Stimulated activated CD4-positive, alpha-beta T cell treated with anti-CD3 and anti-CD28 coated beads, TNF-alpha, amount 100 ng/mL, for 1 hour (primary cell): Measurements from ENCODE around the gene EFNA5.

Experiments
- DNase-seq, 3 donors: peaks; one replicate each; pipeline ENCODE4 v3.0.0-alpha.2; 2020; ENCODE audit warnings: low read depth in 3 of 3, low spot score in 1 of 3

EFNA5 gene

GRCh38 chr5:107604990-107605389 lies 65.7 kb downstream of the EFNA5 start:
- no peak for DNase-seq

- no peak for DNase-seq
These were observed 66.4 kb downstream of the EFNA5 start for GRCh38 chr5:107604146-107604910.

- DNase-seq, result no peak
These were observed 67.4 kb downstream of the EFNA5 start for GRCh38 chr5:107603349-107603748.

- DNase-seq, result no peak
These were observed 67.8 kb downstream of the EFNA5 start for GRCh38 chr5:107602896-107603295.

GRCh38 chr5:107601076-107601475 lies 69.7 kb downstream of the EFNA5 start:
- no peak for DNase-seq

- DNase-seq, result no peak
These were observed 71.8 kb downstream of the EFNA5 start for GRCh38 chr5:107598958-107599357.

- no peak for DNase-seq
These were observed 72.9 kb downstream of the EFNA5 start for GRCh38 chr5:107597803-107598202.

GRCh38 chr5:107597247-107597646 lies 73.5 kb downstream of the EFNA5 start:
- DNase-seq, result no peak

GRCh38 chr5:107594253-107595045 lies 76.3 kb downstream of the EFNA5 start:
- no peak for DNase-seq

GRCh38 chr5:107593009-107593408 lies 77.7 kb downstream of the EFNA5 start:
- no peak for DNase-seq

- no peak for DNase-seq
These were observed 78.2 kb downstream of the EFNA5 start for GRCh38 chr5:107592515-107592914.

- DNase-seq, result no peak
These were observed 80.1 kb downstream of the EFNA5 start for GRCh38 chr5:107590686-107591085.

GRCh38 chr5:107589520-107590193 lies 81.1 kb downstream of the EFNA5 start:
- DNase-seq, result no peak

- DNase-seq, result no peak
These were observed 88.1 kb downstream of the EFNA5 start for GRCh38 chr5:107582625-107583024.

- no peak for DNase-seq
These were observed 89.6 kb downstream of the EFNA5 start for GRCh38 chr5:107580889-107581820.

- DNase-seq, result no peak
These were observed 92.6 kb downstream of the EFNA5 start for GRCh38 chr5:107578051-107578635.

GRCh38 chr5:107577394-107577950 lies 93.3 kb downstream of the EFNA5 start:
- DNase-seq, result no peak

- no peak for DNase-seq
These were observed 93.9 kb downstream of the EFNA5 start for GRCh38 chr5:107576736-107577393.

- no peak for DNase-seq
These were observed 94.6 kb downstream of the EFNA5 start for GRCh38 chr5:107576155-107576554.

GRCh38 chr5:107574287-107574686 lies 96.5 kb downstream of the EFNA5 start:
- no peak for DNase-seq
